Testis (tissue), 3 donors: Measurements from ENCODE around the gene TAP1. TPM values are rescaled to one million over a fixed set of nuclear protein-coding genes. Genes with fewer than 3 reads are reported as not detected.

Experiments used
- DNase-seq: peaks from one replicate; pipeline ENCODE4 v3.0.0-alpha.2; 2019
- H3K27ac ChIP-seq, 2 donors: fragments of 200-600 bp; sonication (generic); one replicate each; pipeline ENCODE4 v1.5.1; 2019
- H3K27me3 ChIP-seq: fragments of 200-600 bp; sonication (generic); one replicate; pipeline ENCODE4 v1.5.1; 2019
- H3K36me3 ChIP-seq: fragments of 200-600 bp; sonication (generic); one replicate; pipeline ENCODE4 v1.5.1; 2017; ENCODE audit warnings: low read depth; ENCODE audit errors: missing control alignments
- H3K4me1 ChIP-seq: fragments of 200-600 bp; sonication (generic); one replicate; pipeline ENCODE4 v1.5.1; 2019
- H3K4me3 ChIP-seq, 2 donors: fragments of 200-600 bp; sonication (generic); one replicate each; pipeline ENCODE4 v1.5.1; 2017 to 2019
- H3K9me3 ChIP-seq: fragments of 200-600 bp; sonication (generic); one replicate; pipeline ENCODE4 v1.5.1; 2017
- CTCF ChIP-seq, 3 experiments: fragments of 450-650 bp in 2 of 3; fragments of 200-600 bp in 1 of 3; sonication (generic) in 1 of 3; IDR thresholded peaks; one replicate each; pipeline ENCODE4 v1.5.1; 2016 to 2019; ENCODE audit warnings: antibody characterized with exemption in 3 of 3, mild to moderate bottlenecking in 2 of 3, moderate library complexity in 1 of 3
- POLR2A ChIP-seq: fragments of 450-650 bp; IDR thresholded peaks from one replicate; pipeline ENCODE4 v1.6.1; 2017; ENCODE audit warnings: antibody characterized with exemption, mild to moderate bottlenecking, moderate library complexity
- WGBS, 2 donors: methylation state at CpG; one replicate each; pipeline ENCODE4 v1.1.5; 2018; 5-methylcytosine and 5-hydroxymethylcytosine counted together
- intact Hi-C: fragments of 100-400 bp; cut with DNase I; formaldehyde crosslinking; loops from one replicate; pipeline ENCODE4 v1.15.1; 2023; ENCODE audit warnings: low total_unique reads
- polyA plus RNA-seq: library from polyadenylated mRNA; stranded (reverse); fragments of 350-450 nt; fragmentation: Illumina TruSeq; extraction: RNeasy Lipid Tissue Mini Kit (QIAGEN cat#74804); gene quantifications from one replicate; pipeline ENCODE4 v1.2.3, GENCODE V29; 2014; ENCODE audit warnings: low read depth, low replicate concordance; ENCODE audit not compliant: insufficient read depth
- total RNA-seq, 2 donors: library from RNA; depleted of rRNA; stranded (reverse); fragments of >200 nt; gene quantifications; one replicate each; pipeline ENCODE4 v1.2.3, GENCODE V29; 2016

TAP1 gene
- total and polyA plus RNA-seq, 3 donors from 2014 or later, result 45.6 to 58.8 (median 57.4) TPM

- Histone ChIP-seq H3K4me1 (peaks cover 20% of the 10 kb centered on the region), H3K36me3 (no peaks in the 10 kb centered on the region), H3K9me3 (no peaks in the 10 kb centered on the region), H3K27me3 (no peaks in the 10 kb centered on the region), H3K4me3 (no peak overlapping the region), H3K27ac (peak overlapping the region in 1 of 2 donors; percentile 89)
- WGBS, 2 donors, result 70 to 84% methylated on average over 8 of the region's 8 CpGs
- intact Hi-C loops, result no loop called here
- DNase-seq, result no peak
- no peak for TF ChIP-seq POLR2A
- no peak for TF ChIP-seq CTCF (IDR thresholded peaks at IDR 0.05)
Measured at GRCh38 chr6:32842690-32843089, 10.8 kb downstream of the TAP1 start.

GRCh38 chr6:32842021-32842650 lies 11.4 kb downstream of the TAP1 start:
- Histone ChIP-seq H3K27me3 (no peaks in the 10 kb centered on the region), H3K36me3 (no peaks in the 10 kb centered on the region), H3K4me3 (no peak overlapping the region), H3K27ac (no peak overlapping the region), H3K9me3 (no peaks in the 10 kb centered on the region), H3K4me1 (peaks cover 22% of the 10 kb centered on the region)
- intact Hi-C loops, result no loop called here
- WGBS, 2 donors, result 89 to 90% methylated on average over 6 of the region's 6 CpGs
- no peak for TF ChIP-seq POLR2A
- no peak for TF ChIP-seq CTCF (IDR thresholded peaks at IDR 0.05)
- no peak for DNase-seq

- no peak overlapping the region for H3K4me3 ChIP-seq
- H3K9me3 ChIP-seq, result no peaks in the 10 kb centered on the region
- intact Hi-C loops, result no loop called here
- no peak overlapping the region for H3K27ac ChIP-seq
- WGBS, 2 donors, result 87 to 88% methylated on average over 9 of the region's 9 CpGs
- no peak for DNase-seq
- peaks cover 22% of the 10 kb centered on the region for H3K4me1 ChIP-seq
- H3K27me3 ChIP-seq, result no peaks in the 10 kb centered on the region
- TF ChIP-seq CTCF (IDR thresholded peaks at IDR 0.05) (no peak), POLR2A (no peak)
- no peaks in the 10 kb centered on the region for H3K36me3 ChIP-seq
Measured at GRCh38 chr6:32840604-32841246, 12.8 kb downstream of the TAP1 start.

- TF ChIP-seq CTCF (IDR thresholded peaks at IDR 0.05) (no peak), POLR2A (no peak)
- peak overlapping the region; percentile 53 to 98 for H3K27ac ChIP-seq
- peak overlapping the region in 1 of 2 donors; percentile 72 for H3K4me3 ChIP-seq
- 68 to 73% methylated on average over 14 to 15 of the region's 15 CpGs for WGBS, 2 donors
- no peaks in the 10 kb centered on the region for H3K9me3 ChIP-seq
- intact Hi-C loops, result no loop called here
- H3K36me3 ChIP-seq, result no peaks in the 10 kb centered on the region
- no peak for DNase-seq
- peaks cover 17% of the 10 kb centered on the region for H3K4me1 ChIP-seq
- no peaks in the 10 kb centered on the region for H3K27me3 ChIP-seq
Measured at GRCh38 chr6:32839356-32839755, 14.1 kb downstream of the TAP1 start.
